Fibroblast of the aortic adventitia (primary cell): ENCODE data around the gene RGS1. TPM values are rescaled to one million over a fixed set of nuclear protein-coding genes. Genes with fewer than 3 reads are reported as not detected.

Source experiments
- DNase-seq: peaks from one replicate; pipeline ENCODE4 v3.0.0-alpha.2; 2010; ENCODE audit warnings: low read depth
- H3K4me3 ChIP-seq: 2 replicates; pipeline ENCODE4 v1.5.1; 2011; ENCODE audit warnings: low read depth, mild to moderate bottlenecking, control low read depth, low read length, moderate library complexity
- total RNA-seq: library from RNA; depleted of rRNA; stranded (reverse); fragments of >200 nt; gene quantifications from 2 replicates; pipeline ENCODE4 v1.2.3, GENCODE V29; 2012; ENCODE audit warnings: low replicate concordance
- TF ChIP-seq, protein P1 (sequence below): IDR thresholded peaks from 2 replicates; pipeline ENCODE4 v1.5.1; 2011; ENCODE audit warnings: mild to moderate bottlenecking, low read length, control low read depth, inconsistent platforms; ENCODE audit not compliant: insufficient read depth

Gene RGS1
- total RNA-seq, 1 donor: not detected

DNA sequence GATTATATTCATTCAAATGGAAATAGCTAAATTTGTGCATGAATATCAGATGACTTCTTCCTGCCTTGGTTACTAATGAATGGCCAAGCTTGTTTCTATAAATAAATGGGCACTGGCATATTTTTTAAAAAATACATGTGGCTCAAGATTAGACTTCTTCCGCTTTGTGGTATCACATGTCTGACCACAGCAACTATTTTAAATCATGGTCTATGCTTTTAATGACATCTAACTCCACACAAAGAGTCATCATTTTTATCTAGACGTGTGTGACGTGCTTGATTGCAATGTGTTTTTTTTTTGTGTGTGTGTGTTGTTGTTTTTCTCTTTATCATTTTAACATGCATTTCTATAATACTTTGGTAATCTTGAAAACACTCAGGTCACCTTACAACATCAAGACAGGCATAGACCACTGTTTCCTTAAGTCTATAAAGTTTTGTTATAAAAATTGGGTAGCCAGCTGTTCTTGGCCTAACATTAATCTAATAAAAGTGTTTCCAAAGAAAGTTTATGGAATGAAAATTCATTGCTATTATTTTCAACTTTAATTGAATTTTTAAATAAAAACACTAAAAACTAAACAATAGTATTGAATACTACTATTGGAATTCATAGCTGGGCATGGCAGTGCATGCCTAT, 29.5 kb downstream of the RGS1 start:
- no peak overlapping the region for H3K4me3 ChIP-seq
- DNase-seq: no peak
- TF ChIP-seq, protein P1, sequence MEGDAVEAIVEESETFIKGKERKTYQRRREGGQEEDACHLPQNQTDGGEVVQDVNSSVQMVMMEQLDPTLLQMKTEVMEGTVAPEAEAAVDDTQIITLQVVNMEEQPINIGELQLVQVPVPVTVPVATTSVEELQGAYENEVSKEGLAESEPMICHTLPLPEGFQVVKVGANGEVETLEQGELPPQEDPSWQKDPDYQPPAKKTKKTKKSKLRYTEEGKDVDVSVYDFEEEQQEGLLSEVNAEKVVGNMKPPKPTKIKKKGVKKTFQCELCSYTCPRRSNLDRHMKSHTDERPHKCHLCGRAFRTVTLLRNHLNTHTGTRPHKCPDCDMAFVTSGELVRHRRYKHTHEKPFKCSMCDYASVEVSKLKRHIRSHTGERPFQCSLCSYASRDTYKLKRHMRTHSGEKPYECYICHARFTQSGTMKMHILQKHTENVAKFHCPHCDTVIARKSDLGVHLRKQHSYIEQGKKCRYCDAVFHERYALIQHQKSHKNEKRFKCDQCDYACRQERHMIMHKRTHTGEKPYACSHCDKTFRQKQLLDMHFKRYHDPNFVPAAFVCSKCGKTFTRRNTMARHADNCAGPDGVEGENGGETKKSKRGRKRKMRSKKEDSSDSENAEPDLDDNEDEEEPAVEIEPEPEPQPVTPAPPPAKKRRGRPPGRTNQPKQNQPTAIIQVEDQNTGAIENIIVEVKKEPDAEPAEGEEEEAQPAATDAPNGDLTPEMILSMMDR: no peak

- TF ChIP-seq, protein P1: no peak
- H3K4me3 ChIP-seq: no peak overlapping the region
- no peak for DNase-seq
Measured at GRCh38 chr1:192608671-192609070, 33.1 kb downstream of the RGS1 start.

DNA sequence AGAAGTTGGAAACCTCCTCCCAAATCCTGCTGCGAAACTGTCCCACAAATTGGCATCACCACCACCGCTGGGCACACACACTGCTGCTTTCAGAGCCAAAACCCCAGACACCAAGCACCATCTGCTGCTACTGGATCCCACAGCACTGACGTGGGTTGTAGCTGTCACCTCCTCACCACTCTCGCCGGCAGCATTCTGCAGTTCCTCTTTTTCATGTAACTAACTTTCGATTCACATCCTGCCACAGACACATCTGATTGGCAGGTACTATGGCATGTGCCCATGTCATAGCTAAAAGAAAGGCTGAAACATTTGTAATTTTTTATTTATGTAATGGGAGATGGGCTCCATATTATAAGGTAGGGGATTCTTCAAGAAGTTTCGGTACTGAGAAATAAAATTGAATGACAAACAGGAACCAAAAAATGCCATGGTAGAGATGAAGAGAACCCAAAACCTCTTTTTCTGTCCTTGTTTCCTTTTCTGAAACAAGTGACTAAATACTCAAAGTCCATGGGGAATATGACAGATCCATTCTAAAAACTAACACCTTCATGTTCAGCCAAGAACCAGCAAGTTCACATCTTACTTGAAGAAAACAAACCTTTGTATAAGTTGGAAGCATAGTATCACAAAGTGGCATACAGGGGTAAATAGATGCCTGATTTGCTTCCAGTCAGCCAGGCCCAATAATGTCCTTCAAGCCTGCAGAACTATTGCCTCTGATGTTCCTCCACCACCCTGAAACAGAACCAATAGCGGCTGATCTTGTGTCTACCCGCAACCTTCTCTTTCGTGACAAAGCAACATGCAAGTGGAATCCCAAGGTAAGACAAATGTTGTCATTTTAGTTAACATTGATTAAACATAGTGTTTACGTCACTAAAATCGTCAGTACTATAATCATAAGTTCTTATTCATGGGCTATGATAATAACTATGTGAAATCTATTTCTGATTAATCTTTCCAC, 33.8 kb downstream of the RGS1 start:
- no peak for DNase-seq
- TF ChIP-seq, protein P1: no peak
- no peak overlapping the region for H3K4me3 ChIP-seq

GRCh38 chr1:192610112-192610889, 34.7 kb downstream of the RGS1 start:
- no peak overlapping the region for H3K4me3 ChIP-seq
- peak; percentile 71 for DNase-seq
- TF ChIP-seq, protein P1: peak; percentile 47

DNA sequence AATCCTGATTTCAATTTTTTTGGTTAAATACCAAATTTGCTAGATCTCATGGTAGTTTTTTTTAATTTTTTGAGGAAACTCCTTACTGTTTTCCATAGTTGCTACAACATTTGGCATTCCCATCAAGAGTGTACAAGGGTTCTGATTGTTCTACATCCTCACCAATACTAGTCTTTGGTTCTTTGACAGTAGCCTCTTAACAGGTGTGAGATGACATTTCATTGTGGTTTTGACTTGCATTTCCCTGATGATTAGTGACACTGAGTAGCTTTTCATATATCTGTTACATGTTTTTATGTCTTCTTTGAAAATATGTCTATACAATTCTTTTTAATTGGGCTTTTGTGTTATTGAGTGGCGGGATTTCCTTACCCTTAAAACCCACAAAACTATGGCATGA, 39.5 kb downstream of the RGS1 start:
- no peak for DNase-seq
- no peak overlapping the region for H3K4me3 ChIP-seq
- TF ChIP-seq, protein P1: no peak

DNA sequence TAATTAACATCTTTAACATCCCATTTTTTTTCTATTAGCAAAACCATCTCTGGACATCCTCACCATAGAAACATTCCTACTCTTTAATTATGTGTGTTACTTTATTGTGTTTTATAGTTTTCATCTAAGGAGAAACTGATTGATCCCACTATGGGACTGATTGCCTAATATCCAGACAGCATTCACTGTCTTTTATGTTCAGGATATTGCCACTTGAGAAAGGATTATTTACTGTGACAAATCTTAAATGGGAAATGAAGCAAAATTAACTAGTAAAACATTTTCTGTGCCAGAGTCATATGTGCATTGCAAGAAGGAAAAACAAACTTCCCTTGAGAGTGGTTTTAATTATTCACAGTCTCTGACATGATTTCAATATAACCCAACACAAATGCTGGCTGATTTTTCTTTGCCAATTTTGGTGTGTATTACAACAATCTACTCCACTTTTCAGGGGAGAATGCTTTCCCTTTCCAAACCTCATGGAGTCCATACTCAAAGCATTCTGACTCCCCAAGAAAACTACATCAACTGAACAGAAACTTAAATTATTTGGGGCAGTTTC, 44.6 kb downstream of the RGS1 start:
- DNase-seq: no peak
- no peak overlapping the region for H3K4me3 ChIP-seq
- TF ChIP-seq, protein P1: no peak
